Ramos (cell line): ENCODE results near the gene KIAA0319L.

ENCODE experiments used
- in situ Hi-C: fragments of 300-500 bp; cut with MboI; formaldehyde crosslinking; loops from one replicate; pipeline ENCODE4 v1.14.3; 2022; ENCODE audit warnings: low sequenced_read_pairs; ENCODE audit not compliant: unreplicated experiment

KIAA0319L gene

GRCh38 chr1:35454616-35455015 lies 102.6 kb downstream of the KIAA0319L start:
- in situ Hi-C loops: loop anchor here (5.0 to 10.0 kb wide), 2 partner anchors 108 to 260 kb away; partner anchors contain the start of gene C1orf216

- in situ Hi-C loops: loop anchor here (5.0 to 10.0 kb wide), 2 partner anchors 108 to 261 kb away; partner anchors contain the start of gene C1orf216
Observed at GRCh38 chr1:35454176-35454575, 103.0 kb downstream of the KIAA0319L start.

DNA sequence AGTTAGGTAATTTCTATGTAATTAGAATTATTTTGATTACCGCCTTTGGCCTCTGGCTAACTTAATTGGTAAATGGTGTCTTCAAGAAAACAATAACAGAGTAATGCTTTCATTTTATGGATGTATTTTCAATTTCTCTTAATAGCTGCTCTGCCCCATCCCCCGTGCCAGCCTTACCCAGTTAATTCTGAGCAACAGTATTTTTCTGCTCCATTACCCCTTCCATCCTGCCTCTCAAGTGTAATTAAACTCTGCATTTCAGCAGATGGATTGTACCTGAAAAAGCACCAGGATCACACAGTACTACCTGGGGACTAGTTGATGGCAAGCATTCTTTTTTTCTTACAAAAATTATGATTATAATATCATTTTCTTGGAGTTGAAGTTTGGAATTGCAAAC lies 104.2 kb downstream of the KIAA0319L start:
- in situ Hi-C loops: loop anchor here (5.0 to 10.0 kb wide), 2 partner anchors 109 to 262 kb away; partner anchors contain the start of gene C1orf216

- in situ Hi-C loops: loop anchor here (5.0 to 10.0 kb wide), 2 partner anchors 110 to 263 kb away; partner anchors contain the start of gene C1orf216
Observed at GRCh38 chr1:35452106-35452774, 105.0 kb downstream of the KIAA0319L start.

DNA sequence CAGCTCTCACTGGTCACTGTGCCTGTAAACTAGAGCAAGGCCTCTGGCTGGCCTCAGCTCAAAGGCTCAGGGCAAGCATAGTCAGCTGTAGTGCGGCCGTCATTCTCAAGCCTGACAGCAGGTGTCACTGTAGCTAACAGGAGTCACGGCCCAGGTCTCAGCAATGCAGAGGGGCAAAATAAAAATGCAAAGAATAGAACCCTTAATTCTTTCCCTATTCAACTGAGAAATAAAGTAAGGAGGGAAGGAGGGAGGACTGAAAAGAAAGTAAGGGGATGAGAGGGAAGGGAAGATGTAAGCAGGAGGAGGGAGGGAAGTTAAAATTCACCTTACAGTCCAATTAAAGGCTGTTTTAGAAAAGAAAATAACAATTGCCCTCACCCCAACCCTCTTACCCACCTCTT lies 106.1 kb downstream of the KIAA0319L start:
- in situ Hi-C loops: loop anchor here (5.0 to 10.0 kb wide), 2 partner anchors 111 to 264 kb away; partner anchors contain the start of gene C1orf216

- in situ Hi-C loops: loop anchor here (5.0 to 10.0 kb wide), 3 partner anchors 113 to 325 kb away; partner anchors contain the start of gene C1orf216
Observed at GRCh38 chr1:35449334-35450008, 107.7 kb downstream of the KIAA0319L start.

- in situ Hi-C loops: loop anchor here (10.0 kb wide), 1 partner anchor 326 kb away; no protein-coding TSS in a partner anchor
Observed at GRCh38 chr1:35448344-35448801, 108.8 kb downstream of the KIAA0319L start.

DNA sequence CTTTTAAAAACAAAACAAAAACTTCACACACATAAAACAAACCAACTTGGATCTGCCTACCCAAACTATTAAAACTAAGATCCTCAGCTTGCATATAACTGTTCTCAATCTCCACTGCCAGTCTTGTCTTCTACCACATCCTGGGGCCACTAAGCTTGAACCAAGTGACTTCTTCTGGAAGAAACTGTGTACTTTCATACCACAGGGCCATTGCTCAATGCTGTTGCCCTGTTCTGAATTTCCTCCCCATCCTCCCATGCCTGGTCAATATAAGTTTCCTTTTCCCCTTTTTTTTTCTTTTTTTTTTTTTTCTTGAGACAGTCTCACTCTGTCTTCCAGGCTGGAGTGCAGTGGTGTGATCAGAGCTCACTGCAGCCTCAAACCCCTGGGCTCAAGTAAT lies 109.9 kb downstream of the KIAA0319L start:
- in situ Hi-C loops: loop anchor here (10.0 kb wide), 1 partner anchor 328 kb away; no protein-coding TSS in a partner anchor

- in situ Hi-C loops: loop anchor here (10.0 kb wide), 1 partner anchor 330 kb away; no protein-coding TSS in a partner anchor
Observed at GRCh38 chr1:35444519-35444774, 112.8 kb downstream of the KIAA0319L start.

DNA sequence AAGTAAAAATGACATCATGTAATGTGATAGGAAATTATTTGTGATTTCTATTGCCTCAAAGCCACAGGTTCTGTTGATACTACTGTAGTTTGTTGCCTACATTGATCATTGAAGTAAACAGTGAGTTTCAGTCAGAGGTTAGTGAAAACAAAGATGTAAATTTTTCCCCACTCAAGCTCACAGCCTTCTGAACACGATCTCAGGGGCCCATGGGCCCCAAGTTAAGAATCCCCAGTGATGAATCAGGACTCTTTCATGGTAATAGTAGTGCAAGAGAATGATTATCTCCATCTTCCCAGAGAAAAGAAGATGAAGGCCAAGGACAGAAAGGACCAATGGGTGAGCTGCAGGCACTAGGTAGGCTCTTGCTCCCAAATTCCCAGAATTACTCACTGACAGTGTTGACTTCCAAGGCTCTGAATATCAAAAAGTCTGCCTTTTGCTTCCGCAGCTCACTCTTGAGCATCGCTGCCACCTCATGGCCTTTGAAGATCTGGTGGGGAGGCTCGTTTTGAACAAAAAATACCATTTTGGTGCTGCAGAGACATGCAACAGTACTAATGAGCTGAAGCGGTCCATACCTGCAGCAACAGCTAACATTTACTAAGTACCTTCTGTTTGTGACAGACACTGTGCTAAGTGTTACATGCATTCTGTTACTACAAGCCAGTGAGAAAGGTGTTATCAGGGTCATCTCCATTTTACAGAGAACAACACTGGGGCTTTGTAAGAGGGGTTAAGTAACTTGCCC lies 113.3 kb downstream of the KIAA0319L start:
- in situ Hi-C loops: loop anchor here (10.0 kb wide), 1 partner anchor 331 kb away; no protein-coding TSS in a partner anchor

- in situ Hi-C loops: loop anchor here (10.0 kb wide), 1 partner anchor 332 kb away; no protein-coding TSS in a partner anchor
Observed at GRCh38 chr1:35442734-35443133, 114.5 kb downstream of the KIAA0319L start.

DNA sequence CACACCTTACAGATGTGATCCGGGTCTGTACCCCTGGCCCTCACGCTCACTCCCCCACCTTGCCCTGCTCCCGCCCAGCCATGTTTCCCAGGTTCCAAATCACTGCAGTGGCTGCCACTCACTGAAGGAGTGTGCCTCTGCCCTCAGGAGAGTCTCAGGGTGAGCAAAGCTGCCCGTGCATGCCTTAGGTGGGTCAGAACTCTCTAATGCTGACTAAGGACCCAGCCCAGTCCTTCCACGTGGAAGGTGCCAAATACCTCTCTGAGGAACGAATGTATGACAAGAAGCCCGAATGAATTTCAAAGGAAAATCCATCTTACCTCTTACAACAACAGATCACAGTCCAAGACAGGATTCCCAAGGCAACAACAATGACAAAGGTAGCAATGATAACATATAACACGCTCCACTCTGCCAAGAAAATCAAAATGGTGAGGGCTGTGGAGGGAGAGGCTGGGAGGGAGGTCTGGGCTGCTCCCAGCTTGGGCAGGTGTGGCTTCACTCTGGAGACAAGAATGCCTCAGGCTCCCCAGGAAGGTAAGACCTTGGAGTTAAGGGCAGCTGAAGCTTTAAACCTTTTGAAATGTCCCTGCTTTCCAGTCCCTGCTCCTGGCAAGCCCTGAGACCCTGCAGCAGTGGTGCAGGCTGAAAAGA lies 115.2 kb downstream of the KIAA0319L start:
- in situ Hi-C loops: loop anchor here (10.0 kb wide), 1 partner anchor 333 kb away; no protein-coding TSS in a partner anchor

DNA sequence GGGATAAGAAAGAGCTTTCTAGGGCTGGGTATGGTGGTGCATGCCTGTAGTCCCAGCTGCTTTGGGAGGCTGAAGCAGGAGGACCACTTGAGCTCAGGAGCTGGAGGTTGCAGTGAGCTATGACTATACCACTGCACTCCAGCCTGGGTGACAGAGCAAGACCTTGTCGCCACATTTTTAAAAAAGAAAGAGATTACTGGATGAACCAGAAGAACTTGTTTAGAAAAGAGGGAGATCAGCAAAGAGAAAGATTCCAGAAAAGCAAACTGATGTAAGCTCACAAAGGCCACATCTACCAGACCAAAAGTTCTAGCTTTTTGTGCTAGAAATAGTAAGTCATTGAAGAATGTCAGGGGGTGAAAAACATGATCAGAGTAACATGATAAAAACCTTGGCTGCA lies 117.6 kb downstream of the KIAA0319L start:
- in situ Hi-C loops: loop anchor here (10.0 kb wide), 1 partner anchor 335 kb away; no protein-coding TSS in a partner anchor

DNA sequence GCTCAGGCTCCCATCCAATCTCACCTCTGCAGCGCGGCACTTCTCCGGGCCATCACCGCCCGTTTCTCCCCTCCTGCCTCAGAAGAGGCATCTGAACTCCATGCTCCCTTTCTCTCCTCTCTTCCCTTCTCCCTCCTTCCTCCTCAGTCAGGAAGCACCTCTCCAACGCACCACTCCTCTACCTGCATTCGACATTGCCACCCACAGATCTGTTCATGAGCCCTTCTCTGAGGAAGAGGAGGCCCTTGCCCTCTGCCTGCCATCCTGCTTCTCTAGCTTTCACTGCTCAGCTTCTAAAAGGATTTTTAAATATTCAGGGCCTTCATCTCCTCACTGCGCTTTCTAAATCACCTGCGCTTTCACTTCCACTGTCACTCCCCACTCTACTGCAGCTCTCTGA lies 120.0 kb downstream of the KIAA0319L start:
- in situ Hi-C loops: no loop called here

DNA sequence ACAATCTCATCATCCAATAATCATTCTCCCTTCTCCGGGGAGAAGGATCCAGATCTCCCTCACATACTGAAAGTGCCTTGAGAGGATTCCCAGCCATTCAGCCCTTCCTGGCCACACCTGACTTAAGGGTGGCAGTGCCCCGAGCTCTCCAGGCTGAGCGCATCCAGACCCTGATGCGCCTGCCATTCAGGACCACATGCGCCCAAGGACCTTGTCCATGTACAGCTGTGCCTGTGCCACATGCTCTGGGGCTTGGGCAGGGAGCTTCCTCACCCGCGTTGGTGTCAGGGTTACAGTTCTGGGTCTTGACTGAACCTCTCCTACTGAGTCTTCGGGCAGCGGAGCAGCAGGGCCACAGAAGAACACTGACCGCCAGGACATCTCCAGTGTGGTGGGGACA lies 121.1 kb downstream of the KIAA0319L start:
- in situ Hi-C loops: no loop called here

DNA sequence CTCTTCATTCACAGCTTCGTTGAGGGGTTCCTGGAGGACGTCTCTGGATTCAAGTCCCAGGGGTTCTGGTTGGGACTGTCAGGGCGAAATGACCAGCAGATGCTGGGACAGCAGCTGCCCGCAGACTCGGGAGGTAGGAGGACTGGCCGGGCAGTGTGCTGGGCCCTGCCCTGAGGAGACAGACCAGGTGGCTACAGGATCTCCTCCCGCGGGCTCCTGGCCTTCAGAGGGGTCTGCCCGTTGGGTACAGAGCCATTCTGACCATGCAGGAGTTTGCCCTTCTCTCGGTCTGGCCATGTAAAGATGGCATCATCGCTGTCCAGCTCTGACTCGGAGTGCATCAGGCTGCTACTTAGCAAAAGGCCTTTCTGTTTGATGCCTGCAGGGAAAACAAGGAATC lies 122.5 kb downstream of the KIAA0319L start:
- in situ Hi-C loops: no loop called here

DNA sequence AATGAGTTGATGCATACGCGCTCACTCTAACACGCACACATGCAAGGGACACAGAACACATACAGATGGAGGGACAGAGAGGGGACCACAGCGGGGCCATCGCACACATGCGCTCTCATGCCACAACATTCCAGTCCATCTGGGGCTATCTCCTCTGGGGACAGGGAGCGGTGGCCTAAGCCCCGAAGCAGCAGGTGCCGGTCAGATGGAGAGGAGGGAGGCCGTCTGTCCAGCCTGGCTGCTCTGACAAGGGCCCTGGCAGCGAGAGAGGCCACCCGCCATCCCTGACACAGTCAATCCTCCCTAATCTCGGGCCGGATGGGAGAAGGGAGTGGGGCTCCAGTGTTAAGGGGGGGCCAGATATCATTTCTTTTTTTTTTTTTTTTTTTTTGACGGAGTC lies 123.5 kb downstream of the KIAA0319L start:
- in situ Hi-C loops: no loop called here

DNA sequence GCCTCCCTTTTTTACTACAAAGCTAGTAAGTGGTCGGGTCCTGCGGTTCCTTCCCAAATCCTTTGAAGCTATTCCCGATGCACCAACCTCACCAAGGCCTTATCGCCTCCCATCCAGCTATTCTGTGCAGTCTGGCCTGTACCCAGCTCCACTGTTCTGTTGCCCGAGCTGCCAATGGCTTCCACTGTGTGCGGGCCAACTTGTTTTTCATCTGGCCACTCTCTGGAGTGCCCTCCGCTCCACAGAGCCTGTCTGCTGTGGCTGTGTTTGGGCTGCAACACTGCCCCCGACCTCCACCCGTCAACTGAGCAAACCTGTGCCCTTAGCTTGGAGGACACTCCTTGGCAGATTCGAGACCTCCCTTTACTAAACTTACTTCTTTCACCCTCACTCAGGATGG lies 125.0 kb downstream of the KIAA0319L start:
- in situ Hi-C loops: no loop called here

DNA sequence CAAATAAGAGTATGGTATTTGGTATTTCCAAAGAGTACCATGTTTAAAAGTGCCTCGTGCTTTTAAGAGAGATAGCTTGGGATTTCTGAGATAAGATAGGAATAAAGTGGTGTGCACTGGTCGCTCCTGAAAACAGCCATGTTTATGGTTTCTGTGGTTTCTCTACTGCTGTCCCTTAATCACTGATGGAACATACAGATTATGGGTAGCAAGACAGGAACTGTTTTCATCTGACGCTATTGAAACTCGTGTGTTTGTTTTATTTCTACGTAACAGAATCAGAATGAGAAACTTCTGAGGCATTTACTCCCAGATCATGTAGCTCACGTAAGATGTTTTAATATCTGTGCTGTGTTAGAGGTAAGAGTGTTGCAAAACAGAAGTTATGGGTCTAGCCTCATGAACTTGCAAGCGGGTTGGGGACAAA lies 126.0 kb downstream of the KIAA0319L start:
- in situ Hi-C loops: no loop called here

DNA sequence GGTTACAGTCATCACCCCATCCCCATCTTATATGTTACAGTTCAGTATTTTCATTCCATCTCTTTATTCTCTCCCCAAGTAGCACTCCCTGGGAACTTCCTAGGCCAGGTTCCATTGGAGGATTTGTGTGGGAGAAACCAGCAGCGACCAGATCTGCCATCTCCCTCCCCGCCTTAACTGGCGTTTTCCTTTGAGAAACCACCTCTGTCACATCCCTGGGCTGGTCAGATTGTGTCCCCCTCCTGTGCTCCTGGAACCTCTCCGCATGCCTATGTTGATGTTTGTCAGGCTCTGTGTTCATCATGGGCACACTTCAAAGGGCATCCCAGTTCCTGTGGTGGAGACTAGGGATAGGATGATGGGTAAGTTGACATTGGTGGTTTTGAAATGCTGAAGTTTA lies 126.4 kb downstream of the KIAA0319L start:
- in situ Hi-C loops: no loop called here
